ENCODE measurements around the gene SLC2A3. TPM values are rescaled to one million over a fixed set of nuclear protein-coding genes. Genes with fewer than 3 reads are reported as not detected.

The SLC2A3 gene
- total and polyA plus RNA-seq, 2 of the 13 experiments (the other 11 are each of a cell fraction or from before 2014, with no cell fraction given): 39.3 to 580 TPM

DNA sequence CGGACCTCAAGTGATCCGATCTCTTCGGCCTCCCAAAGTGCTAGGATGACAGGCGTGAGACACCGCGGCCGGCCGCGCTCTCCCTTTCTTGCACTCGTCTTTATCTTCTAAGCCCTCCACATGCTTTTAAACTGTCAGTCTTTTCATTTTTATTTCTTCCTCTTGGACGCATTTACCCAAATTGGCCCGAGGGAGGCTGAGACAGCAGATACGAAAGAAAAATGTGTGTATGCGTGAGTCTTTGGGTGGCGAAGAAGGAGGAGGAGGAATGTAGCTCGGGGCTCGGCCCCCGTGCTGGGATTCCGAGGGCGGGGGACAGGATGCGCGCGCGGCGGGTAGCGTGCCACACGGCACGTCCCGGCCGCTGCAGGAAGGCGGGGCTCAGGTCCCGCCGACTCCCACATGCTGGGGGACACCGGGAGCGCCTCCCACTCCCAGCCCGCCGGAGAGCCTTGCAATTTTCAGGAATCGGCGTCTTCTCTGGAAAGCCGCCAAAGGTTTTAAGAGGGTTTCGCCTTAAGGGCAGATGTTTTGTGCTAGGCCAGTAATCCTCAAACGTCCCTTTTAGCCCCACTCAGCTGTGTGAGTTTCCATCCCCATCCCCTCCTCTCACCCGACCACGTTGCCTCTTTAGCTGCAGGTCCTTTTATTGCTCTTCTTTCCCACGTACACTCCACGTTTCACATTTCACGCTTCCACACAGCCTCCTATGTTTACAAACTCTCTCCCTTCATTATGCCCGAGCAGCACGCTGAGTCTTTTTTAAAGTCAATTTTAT lies 34.7 kb upstream of the SLC2A3 start (continued):
- TF ChIP-seq ZNF883 (CRISPR knock-in tag; IDR thresholded peaks at IDR 0.05; ENCODE audit: not compliant biosample characterization) (no peak), ARNT (IDR thresholded peaks at IDR 0.05) (no peak)
- TF ChIP-seq, protein P1, sequence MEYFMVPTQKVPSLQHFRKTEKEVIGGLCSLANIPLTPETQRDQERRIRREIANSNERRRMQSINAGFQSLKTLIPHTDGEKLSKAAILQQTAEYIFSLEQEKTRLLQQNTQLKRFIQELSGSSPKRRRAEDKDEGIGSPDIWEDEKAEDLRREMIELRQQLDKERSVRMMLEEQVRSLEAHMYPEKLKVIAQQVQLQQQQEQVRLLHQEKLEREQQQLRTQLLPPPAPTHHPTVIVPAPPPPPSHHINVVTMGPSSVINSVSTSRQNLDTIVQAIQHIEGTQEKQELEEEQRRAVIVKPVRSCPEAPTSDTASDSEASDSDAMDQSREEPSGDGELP (IDR thresholded peaks at IDR 0.05; ENCODE audit: borderline replicate concordance, low read depth): no peak

DNA sequence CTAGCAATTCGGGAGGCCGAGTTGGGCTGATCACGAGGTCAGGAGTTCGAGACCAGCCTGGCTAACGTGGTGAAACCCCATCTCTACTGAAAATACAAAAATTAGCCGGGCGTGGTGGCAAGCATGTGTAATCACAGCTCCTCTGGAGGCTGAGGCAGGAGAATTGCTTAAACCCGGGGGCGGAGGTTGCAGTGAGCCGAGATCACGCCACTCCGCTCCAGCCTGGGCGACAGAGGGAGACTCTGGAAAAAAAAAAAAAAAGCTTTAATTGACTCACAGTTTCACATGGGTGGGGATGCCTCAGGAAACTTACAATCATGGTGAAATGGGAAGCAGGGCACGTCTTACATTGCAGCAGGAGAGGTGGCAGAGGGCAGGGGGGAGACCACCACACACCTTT lies 30.6 kb upstream of the SLC2A3 start:
- no peak overlapping the region for H3K4me2 ChIP-seq (ENCODE audit: low read depth, low read length)
- H3K9me3 ChIP-seq (ENCODE audit: low read length): no peaks in the 10 kb centered on the region
- H3K9ac ChIP-seq (ENCODE audit: insufficient read depth, low read depth, low read length): no peak overlapping the region
- no peak overlapping the region for H3K27ac ChIP-seq (ENCODE audit: extremely low read length, insufficient read depth, low read length)
- no peak overlapping the region for H2AFZ ChIP-seq (ENCODE audit: low read length)
- no peaks in the 10 kb centered on the region for H3K79me2 ChIP-seq (ENCODE audit: insufficient read depth, low read length)
- WGBS (ENCODE audit: low lambda C conversion rate): 81% methylated on average over 14 of the region's 14 CpGs
- no peak overlapping the region for H3K4me3 ChIP-seq (replicated peaks in 1 of 3; ENCODE audit: insufficient read depth in 1 of 3, low read depth in 2 of 3, low read length in 3 of 3)
- TF ChIP-seq SMAD3 (CRISPR knock-in tag; IDR thresholded peaks at IDR 0.05) (no peak), THYN1 (CRISPR knock-in tag; IDR thresholded peaks at IDR 0.05; ENCODE audit: borderline replicate concordance, low read depth) (no peak), MTA3 (CRISPR knock-in tag; IDR thresholded peaks at IDR 0.05) (no peak), FOXO1 (CRISPR knock-in tag; IDR thresholded peaks at IDR 0.05) (no peak), ZNF343 (CRISPR knock-in tag; IDR thresholded peaks at IDR 0.05) (no peak), SRSF4 (IDR thresholded peaks at IDR 0.05; ENCODE audit: low read depth, low read length, poor library complexity, severe bottlenecking) (no peak), ZNF335 (CRISPR knock-in tag; IDR thresholded peaks at IDR 0.05) (no peak)
- TF ChIP-seq, protein P2, sequence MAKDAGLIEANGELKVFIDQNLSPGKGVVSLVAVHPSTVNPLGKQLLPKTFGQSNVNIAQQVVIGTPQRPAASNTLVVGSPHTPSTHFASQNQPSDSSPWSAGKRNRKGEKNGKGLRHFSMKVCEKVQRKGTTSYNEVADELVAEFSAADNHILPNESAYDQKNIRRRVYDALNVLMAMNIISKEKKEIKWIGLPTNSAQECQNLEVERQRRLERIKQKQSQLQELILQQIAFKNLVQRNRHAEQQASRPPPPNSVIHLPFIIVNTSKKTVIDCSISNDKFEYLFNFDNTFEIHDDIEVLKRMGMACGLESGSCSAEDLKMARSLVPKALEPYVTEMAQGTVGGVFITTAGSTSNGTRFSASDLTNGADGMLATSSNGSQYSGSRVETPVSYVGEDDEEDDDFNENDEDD (CRISPR knock-in tag; IDR thresholded peaks at IDR 0.05; ENCODE audit: borderline replicate concordance): no peak
- TF ChIP-seq, protein P3, sequence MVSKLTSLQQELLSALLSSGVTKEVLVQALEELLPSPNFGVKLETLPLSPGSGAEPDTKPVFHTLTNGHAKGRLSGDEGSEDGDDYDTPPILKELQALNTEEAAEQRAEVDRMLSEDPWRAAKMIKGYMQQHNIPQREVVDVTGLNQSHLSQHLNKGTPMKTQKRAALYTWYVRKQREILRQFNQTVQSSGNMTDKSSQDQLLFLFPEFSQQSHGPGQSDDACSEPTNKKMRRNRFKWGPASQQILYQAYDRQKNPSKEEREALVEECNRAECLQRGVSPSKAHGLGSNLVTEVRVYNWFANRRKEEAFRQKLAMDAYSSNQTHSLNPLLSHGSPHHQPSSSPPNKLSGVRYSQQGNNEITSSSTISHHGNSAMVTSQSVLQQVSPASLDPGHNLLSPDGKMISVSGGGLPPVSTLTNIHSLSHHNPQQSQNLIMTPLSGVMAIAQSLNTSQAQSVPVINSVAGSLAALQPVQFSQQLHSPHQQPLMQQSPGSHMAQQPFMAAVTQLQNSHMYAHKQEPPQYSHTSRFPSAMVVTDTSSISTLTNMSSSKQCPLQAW (CRISPR knock-in tag; IDR thresholded peaks at IDR 0.05): no peak
- TF ChIP-seq, protein P4, sequence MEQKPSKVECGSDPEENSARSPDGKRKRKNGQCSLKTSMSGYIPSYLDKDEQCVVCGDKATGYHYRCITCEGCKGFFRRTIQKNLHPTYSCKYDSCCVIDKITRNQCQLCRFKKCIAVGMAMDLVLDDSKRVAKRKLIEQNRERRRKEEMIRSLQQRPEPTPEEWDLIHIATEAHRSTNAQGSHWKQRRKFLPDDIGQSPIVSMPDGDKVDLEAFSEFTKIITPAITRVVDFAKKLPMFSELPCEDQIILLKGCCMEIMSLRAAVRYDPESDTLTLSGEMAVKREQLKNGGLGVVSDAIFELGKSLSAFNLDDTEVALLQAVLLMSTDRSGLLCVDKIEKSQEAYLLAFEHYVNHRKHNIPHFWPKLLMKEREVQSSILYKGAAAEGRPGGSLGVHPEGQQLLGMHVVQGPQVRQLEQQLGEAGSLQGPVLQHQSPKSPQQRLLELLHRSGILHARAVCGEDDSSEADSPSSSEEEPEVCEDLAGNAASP (CRISPR knock-in tag; IDR thresholded peaks at IDR 0.05; ENCODE audit: borderline replicate concordance): no peak
- no peak for FAIRE-seq
- POLR2A ChIA-PET: no interaction called here
- H3K36me3 ChIP-seq (replicated peaks in 1 of 2; ENCODE audit: control insufficient read depth in 1 of 2, insufficient read depth in 2 of 2, low read length in 2 of 2): no peaks in the 10 kb centered on the region
- no peaks in the 10 kb centered on the region for H3K27me3 ChIP-seq (ENCODE audit: control insufficient read depth in 1 of 2, insufficient read depth in 2 of 2, low read length in 2 of 2)
- peaks cover 2% of the 10 kb centered on the region for H3K4me1 ChIP-seq (ENCODE audit: insufficient read depth, low read length)
- in situ Hi-C loops (cut with HindIII; ENCODE audit: extremely low pct_ligation_motif_present, low pct_unique_long_range_greater_than_20kb) (no loop called here), intact Hi-C loops (cut with micrococcal nuclease; ENCODE audit: unreplicated experiment) (no loop called here)
- CTCF ChIA-PET (ENCODE audit: low intra/inter-chr PET ratio, low total read pairs): no interaction called here
- no peak for DNase-seq (ENCODE audit: low spot score)
- H4K20me1 ChIP-seq (ENCODE audit: insufficient read depth, low read length): no peaks in the 10 kb centered on the region
- no peak for ATAC-seq
- BruUV-seq (replicated peaks): no TSS peak
